ENCODE results near the gene OR7A10.
"Not testable (repeated sequence)": the region's sequence is repeated elsewhere in the genome, so short reads cannot be mapped to it uniquely, and the experiment has no call there.

Gene OR7A10

GRCh38 chr19:14796021-14796420, 52.7 kb downstream of the OR7A10 start:
- no peak for DNase-seq
- intact Hi-C loops (cut with DNase I) = no loop called here

- intact Hi-C loops (cut with DNase I) = no loop called here
- DNase-seq = no peak
Measured at GRCh38 chr19:14795078-14795721, 53.5 kb downstream of the OR7A10 start.

- intact Hi-C loops (cut with DNase I); DNase-seq: not testable (repeated sequence)
Measured at GRCh38 chr19:14792250-14792649, 56.5 kb downstream of the OR7A10 start.
